Right renal cortex interstitium (tissue), 3 donors: Measurements from ENCODE around the gene GRIP2. TPM values are rescaled to one million over a fixed set of nuclear protein-coding genes. Genes with fewer than 3 reads are reported as not detected.

ENCODE experiments used
- DNase-seq, 3 donors: peaks; one replicate each; pipeline ENCODE4 v3.0.0-alpha.2; 2013; ENCODE audit warnings: low read depth in 3 of 3, low spot score in 2 of 3
- polyA plus RNA-seq, 3 donors: library from polyadenylated mRNA; unstranded; fragments of 120-200 nt; gene quantifications; one replicate each; pipeline ENCODE4 v1.2.1, GENCODE V29; 2013; ENCODE audit not compliant: insufficient read length in 3 of 3

GRIP2 gene
- polyA plus RNA-seq, 3 donors, result 0.67 to 1.0 (median 0.90) TPM

DNA sequence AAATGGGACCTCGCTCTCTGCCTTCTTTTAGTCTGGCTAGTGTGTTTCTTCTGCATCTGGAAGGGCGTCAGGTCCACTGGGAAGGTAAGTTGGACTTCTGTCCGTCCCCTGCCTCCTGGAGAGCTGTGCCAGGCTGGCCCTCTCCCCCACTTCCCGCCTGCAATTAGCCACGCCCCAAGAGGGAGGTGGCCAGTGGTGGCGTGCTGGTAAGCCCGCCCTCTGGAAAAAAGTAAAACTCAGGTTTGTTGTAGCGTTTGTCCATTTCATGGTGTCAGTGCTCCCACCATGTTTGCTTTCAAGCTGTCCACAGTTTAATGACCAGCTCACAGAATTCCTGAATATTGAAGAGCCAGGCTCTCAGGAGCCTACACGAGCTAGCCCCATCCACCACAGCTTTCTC is 82.1 kb downstream of the GRIP2 start:
- DNase-seq, result peak in 1 of 3 donors; percentile 44

DNA sequence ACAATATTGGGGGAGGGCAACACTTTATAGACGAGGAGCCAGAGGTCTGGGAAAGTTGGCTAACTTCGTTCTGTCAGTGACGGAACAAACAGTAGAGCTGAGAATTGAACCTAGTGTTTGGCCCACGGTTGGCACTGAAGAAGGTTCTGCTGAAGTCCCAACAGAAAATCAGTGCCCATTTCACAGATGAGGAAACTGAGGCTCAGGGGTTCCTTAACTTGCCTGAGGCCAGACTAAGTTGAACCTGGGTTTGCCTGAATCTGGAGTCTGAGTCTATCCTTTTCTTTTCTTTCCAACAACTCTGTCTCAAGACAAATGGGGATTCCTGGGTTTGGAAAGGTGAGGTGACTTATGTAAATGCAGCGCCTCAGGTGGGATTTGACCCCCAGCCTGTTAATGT is 82.7 kb downstream of the GRIP2 start:
- no peak for DNase-seq

DNA sequence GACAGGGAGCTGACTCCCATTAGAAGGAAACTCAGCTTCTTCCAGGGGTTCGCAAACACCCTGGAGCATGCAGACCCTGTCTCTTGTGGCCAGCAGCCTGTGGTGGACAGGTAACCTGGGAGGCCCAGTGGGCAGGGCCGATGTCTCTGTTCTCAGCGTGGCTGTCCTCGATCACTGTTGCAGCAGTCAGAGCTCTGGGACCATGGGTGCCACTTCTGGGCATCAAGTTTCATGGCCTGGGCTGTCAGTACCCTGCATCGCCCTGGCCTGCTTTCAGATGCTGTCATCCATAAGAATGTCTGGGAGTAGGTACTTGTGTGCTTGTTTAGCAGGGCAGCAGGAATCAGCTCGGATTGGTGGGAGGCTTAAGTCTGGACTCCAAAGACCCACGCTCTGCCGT is 83.3 kb downstream of the GRIP2 start:
- DNase-seq, result no peak

DNA sequence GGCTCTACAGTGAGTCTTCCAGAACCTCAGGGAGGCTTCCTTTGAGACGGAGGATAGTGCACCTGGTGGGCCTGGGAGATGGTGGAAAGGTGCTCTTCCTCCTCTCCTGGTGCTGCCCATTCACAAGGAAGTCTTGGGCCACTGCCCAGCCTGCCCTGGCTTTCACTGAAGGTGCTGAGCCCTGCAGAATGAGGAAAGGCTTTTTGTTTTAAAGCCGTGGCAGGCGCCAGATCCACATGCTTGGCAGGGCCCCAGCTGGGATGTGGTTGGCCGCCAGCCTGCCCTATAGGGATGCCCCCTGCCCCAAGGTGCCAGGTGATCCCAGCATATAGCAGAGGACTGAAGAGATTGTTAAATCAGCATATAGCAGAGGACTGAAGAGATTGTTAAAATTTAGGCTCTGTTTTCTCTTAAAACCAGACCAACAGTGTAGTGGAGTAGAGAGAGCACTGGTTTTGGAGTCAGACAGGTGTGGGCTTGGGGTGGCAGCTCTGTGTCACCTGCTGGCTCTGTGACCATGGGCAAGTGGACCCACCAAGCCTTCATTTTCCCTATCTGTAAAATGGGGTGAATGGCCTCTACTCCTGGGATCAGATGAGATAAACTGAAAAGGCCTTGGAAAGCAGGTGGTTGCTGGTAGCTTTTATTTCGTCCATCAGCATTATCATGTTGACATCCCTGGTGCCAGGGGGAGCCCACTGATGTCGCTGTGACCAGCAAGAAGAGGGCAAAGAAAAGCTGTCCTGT is 84.4 kb downstream of the GRIP2 start:
- DNase-seq, result no peak

DNA sequence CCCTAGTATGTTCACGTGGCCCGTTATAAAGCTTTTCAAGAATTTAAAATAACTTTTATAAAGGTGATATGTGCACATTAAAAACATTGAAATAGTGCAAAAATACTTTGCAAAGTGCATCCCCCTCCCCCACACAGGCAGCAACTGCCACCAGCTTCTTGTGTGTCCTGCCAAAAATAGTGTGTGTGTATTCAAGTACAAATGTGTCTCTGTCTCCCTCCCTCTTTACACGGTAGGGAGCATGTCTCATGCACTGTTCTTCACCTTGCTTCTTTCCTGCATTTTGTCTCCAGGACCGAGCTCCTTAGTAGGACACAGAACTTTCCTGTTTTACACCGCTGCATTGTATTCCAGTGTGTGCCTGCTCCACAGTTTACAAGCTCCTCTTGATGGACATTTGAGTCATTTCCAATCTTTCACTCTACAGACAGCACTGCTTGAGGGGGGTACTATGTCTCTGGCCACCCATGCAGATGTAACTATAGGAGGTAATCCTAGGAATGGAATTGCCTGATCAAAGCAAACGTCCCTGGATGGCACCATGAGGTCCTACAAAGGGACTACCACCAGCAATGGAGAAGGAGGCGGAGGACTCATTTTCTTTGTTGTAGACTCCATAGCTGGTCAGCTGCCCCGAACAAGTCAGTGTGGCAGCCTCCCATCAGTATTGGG is 85.4 kb downstream of the GRIP2 start:
- DNase-seq, result no peak

DNA sequence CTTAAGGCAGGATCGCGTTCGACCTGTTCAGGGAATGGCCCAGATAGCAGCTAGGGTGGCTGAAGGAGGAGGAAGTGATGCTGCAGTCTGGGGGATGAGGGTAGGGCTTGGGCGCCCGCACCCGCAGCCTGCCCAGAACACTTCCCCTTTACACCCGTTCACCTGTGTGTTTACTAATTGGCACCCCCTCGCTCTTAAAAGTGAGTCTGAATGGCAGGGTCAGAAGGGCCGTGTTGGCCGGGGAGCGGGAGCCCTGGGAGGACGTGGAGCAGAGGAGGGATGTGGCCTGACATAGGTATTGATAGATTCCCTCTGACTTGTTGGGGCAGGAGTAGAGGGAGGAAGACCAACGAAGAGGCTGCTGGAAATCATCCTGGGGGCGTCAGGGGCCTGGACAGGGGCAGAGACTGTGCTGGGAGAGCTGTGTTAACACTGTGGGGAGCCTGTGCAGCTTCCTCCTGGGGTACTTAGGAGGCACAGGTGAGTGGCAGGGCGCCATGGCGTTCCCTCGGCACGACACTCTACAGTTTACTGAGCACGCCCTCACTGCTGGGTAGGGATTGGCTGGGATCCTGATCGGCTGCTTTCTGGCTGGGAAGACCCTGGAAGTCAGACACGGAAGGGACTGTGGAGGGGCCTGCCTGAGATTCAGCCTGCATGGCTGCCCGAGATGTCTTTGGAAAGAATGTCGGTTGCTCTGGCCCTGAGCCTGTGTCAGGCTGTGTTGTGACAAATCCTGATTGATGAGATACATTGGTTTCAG is 86.1 kb downstream of the GRIP2 start:
- no peak for DNase-seq

DNA sequence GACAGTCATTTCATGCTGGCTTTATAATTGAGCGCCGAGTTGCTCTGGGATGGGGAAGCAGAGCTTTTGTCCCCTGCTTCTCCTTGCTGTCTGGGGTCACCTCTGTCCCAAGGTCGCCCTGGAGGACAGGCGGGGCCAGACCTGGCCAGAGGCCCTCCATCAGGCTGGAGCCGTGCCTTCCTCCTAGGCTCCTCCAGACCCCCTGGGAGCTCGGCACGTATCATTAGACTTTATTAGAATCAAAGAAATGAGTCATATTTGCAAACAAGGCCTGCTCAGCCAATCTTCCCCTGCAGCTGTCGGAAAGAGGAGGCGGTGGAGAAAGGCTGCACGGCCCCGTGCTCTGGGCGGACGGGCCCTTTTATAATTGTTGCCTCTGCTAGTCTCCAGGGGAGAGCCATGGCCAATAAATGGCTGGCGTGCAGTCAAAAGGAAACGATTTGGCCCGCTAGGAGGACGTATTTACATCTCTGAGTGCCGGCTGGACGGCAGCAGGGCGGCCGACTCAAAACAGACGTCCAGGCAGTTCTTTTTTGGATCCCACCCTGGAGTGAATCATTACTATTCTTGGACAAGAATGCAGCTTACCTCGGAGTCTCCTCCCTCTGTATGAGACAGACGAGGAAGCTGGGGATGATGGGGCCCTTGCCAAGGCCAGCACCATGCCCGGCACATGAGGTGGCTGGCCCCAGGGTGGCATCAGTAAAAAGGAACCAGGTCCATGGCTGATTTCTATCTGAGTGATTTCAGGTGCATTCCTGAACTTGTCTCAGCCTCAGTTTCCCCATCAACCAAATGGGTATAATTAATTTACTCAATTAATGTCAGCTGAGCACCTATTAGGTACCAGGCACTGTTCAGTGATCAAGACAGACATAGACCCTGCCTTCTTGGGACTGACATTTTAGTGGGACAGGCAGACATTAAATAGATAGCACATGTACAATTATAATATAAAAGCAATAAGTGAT is 87.1 kb downstream of the GRIP2 start:
- peak in 2 of 3 donors; percentile 79 to 80 for DNase-seq

DNA sequence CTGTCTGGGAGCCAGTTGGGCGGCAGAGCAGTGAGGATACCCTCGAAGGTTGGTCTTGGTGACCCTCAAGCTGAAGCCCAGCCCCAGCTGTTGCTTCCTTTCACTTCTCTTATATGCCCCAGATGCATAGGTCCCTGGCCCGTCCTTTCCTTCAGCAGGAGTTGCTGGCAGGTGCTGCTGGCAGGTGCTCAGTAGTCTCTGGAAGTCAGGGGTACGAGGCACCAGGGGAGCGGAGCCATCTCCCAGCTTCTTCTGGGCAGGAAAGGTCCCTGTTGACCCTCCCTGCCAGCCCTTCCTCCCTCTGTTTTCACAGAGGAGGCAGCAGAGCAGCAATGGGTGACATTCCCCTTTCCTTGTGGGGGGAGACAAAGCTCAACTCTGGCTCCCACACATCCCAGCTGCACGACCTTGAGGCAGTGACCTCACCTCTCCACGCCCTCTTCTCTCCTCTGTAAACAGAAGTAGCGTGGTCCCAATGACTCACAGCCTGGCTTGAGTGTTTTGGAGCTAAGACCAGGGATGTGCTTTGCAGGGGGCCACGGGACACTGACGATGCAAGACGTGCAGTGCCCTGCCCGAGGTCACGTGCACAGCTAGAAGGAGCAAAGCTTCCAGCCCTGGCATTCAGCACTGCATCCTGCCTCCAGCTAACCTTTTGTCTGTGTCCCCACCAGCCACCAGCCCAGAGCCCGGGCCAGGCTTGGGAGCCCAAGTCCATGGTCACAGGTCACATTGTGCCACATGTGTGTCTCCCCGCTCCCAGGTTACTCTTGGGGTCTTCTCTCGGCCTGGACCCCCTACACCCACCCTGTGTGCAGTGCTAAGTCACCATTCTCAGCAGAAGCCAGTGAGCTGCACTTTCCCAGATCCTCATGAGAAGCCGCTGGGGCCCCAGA is 88.0 kb downstream of the GRIP2 start:
- no peak for DNase-seq

DNA sequence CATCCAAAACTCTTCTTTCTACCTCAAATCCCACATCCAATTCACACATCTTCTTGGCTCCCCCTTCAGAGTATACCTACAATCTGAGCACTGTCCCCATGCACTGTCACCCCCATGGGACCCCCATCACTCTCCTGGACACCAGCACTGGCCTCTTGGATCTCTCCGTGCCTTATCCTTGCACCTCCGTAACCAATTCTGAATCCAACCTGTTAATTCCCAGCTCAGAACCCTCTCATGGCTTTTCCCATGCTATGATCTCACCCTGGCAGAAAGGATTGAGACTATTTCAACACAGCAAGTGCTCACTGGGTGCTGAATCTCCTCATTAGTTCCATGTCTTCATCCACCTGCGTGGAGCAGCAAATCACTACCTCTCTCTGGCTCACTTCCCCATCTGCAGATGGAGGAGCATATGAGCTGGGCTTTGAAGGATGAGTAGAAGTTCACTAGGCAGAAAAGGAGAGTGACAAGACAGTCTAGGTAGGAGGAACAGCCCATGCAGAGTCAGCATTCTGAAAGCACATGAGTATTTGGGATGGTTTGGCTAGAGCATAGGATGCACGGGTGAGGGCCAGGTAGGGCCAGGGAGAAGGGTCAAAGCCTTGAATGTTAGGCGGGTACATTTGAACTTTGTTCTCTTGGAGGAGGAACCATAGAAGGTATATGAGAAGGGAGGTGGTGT is 89.1 kb downstream of the GRIP2 start:
- no peak for DNase-seq

DNA sequence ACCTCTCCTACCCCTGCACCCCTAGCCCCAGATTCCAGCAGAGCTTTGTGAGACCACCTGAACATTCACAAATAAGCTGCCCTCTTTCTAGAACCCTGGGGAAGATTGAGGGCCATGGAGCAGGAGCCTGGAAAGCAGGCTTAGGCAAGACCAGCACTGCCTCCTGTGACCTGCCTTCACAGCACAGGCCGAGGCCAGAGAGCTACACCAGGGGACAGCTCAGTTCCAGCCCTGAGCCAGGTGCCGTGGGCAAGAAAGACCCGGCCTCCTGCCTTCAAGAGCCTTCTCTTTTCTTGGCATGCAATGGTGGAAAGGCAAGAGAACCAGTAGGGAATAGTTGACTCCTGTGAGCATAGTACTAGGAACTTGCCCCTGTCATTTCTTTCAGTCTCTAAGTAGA is 89.6 kb downstream of the GRIP2 start:
- no peak for DNase-seq

DNA sequence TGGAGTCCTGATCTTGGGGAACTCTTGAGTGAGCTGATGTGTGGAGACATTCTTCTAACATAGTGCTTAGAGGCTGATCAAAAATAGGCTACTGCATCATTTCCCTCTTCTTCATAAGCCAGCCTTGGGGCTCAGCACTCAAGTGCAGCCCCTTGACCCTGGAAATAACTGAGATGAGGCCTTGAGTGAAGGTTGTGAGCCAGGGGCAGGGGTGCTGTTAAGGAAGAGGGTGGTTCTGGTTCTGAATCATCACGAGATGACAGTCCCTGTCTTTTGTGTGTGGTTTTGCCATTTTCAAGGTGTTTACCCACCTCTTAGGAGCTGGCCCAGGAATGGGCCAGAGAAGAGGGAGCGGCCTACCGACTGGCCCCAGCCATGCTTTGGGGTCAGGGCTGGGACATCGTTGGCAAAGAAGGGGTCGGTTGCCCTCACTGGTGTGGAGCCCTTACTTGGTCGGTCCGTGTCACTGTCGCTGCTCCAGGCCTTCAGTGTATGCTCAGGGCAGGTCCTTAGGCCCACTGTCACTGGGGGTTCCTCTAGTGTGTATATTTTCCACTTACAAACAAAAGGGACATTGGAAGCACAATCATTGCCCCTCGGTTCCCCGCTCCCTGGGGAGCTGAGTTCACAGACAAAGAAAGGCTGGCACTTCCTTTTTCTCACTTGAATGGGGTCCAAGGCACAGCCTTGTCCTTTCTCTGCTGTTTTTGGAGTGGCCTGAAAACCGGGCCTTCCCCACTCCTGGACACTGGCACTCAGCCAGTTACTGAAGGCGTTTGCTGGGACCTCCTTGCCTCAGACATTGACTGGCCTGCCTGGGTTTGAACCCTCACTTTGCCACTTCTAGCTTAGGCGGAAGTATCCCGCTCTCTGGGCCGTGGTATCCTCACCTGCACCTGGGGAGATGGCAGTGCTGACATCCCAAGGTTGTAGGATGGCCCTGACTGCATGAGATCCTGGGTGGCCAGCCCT is 91.1 kb downstream of the GRIP2 start:
- DNase-seq, result no peak

DNA sequence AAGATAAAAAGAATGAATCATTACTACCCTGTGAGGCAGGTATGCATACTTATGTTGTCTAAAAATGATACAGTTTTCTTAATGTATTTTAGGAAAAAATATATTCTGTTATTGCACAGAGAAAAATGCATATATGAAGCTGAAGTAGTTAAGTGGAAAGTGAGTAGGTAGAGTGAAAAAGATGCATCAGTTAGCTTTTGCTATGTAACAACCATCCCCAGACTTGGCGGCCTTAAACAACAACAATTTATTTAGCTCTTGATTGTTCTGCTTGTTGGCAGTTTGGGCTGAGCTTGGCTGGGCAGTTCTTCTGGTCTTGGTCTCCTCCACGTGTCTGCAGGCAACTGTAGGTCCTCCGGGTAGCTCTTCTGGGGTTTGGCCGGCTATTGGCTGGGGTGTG is 92.1 kb downstream of the GRIP2 start:
- DNase-seq, result no peak

DNA sequence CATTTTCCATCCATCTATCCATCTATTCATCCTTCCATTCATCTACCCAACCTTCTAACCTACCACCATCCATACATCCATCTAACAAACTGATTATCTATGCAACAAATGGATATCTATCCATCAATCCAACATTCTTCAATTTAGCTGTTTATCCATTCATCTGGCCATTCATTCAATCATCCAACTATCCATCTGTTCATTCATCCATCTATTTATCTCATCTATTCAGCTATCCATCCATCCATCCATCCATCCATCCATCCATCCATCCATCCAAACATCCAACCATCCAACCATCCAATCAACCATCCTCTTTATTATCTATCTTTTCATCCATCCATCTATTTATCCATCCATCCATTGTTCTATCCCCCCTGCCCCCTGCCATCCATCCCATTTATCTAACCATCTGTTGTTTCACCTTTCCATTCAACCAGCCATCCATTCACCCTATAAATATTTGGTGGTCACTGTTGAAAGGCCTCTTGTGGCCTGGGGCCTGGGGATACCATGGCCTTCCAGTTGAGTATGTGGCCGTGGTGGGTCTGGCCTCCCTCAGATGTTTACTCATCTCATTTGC is 93.1 kb downstream of the GRIP2 start:
- no peak for DNase-seq

DNA sequence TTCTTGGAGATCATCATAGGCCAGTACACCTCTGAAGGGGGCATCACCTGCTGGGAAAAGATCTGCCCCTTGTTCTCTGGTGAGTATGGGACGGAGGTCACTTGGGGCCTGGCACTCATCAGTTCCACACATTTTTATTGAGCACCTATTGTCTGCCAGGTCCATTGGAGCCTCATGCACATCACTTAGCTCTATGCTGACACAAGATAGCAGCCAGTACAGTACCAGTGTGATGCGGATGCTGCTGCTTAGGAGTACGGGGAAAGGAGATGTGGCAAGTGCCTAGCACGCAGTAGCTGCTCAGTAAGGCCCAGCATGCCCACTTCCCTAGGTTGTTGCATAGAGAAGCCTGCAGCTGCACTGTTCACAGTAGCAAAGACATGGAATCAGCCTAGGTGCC is 94.4 kb downstream of the GRIP2 start:
- DNase-seq, result no peak

DNA sequence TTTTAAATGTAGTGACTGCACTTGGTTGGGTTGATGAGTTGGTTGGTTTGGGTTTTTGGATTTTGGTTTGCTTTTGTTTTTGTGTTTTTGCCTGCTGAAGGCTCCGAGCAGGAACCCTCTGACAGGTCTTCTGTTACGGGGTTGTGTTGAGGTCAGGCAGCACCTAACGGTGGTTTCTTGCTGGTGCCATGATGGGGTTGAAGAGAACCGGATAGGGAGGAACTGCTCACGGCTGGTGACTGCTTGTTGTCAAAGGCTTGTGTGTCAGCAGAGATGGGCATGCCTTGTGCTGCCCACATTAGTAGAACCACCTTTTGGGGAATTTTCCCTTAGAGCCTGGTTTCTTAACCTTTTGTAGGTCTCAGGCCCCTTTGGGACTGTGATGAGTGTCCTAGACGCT is 95.8 kb downstream of the GRIP2 start:
- DNase-seq, result no peak

DNA sequence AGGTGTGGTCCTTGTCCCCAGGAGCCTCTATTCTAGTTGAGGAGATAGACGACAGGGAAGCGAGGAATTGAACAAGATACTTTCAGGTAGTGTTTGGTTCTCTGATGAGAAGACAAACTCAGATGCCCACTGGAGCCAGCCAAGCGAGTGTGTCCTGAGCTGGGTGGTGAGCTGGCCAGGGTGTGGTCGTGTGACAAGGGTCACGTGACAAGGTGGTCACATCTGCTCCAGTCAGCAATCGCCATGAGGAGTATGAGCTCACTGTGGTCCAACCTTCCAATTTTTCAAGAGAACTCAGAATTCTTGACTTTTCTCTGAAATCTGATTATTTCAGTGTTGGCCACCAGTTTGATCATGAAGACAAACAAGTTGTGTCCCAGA is 98.2 kb downstream of the GRIP2 start:
- no peak for DNase-seq

DNA sequence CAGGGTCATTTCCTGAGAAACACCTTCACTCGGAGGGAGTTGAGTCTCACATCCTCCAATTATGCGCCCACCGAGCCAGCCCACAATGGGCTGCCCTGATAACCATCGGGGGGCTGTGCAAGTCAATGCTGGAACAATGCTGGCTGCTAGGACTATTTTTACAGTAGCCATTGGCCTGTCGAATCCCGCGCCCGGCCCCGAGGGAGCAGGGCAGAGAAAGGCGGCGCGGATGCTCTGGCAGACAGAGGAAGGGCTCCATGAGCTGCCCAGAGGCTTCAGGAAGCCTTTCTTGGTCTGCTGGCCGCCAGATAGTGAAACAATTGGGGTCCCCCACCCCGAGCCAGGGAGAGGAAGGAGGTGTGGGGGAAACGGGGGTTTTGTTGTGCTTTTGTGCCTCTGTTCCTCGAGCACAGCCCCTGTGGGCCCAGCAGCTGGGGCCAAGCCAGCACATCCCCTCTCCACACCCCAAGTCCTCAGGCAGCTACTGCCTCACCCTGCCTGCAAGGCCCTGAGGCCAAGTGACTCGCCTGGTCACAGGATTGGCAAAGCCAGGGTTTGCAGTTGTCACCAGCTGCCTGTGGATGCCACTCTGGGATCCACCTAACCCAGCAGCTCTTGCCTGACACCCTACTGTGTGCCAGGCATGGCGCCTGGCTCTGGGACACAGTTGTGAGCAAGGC is 98.8 kb downstream of the GRIP2 start:
- no peak for DNase-seq
